HG03439 (cell line): ENCODE results near the gene FBL.
A peak's percentile ranks its signal among the peaks of the same experiment; 100 is the strongest.

Experiments used
- ATAC-seq: cut with Tn5 transposase; IDR thresholded peaks from one replicate; pipeline ENCODE4 v1.9.1; 2021; ENCODE audit warnings: mild to moderate bottlenecking, moderate library complexity; ENCODE audit not compliant: unreplicated experiment

The FBL gene

DNA sequence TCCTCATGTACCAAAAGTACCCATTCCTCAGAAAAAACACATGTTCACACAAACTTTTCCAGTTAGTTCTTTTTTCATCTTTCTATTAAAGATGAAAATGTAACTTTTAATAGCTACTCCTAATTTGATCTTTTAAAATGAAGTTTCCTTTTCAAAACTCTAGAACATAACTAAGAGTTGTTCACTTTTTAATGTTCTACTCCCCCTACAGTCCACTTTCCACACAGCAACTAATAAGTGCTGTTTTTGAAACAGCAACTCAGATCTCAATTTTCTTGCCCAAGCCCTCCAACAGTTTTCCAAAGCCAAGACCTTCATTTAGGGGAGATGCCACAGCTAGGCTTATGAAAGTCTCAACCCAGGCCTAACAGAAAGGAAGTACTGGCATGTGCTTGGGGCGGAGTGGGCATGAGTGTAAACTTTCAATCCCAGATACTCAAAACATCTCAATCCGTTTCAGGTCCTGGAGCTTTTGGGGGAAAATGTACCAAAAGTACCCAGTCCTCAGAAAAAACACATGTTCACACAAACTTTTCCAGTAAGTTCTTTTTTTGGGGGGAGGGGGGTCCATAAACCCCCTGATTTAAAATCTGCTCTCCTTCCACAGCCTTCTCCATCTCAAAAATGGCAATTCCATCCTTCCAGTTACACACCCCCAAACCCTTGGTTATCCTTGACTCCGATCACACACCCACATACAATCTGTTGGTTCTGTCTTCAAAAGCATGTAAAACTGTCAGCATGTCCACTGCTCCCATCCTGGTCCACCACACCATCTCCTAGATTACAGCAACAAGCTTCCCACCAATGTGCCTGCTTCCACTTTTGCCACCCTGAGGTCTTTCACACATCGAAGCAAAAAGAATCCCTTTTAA is 2.0 kb downstream of the FBL start:
- no peak for ATAC-seq

DNA sequence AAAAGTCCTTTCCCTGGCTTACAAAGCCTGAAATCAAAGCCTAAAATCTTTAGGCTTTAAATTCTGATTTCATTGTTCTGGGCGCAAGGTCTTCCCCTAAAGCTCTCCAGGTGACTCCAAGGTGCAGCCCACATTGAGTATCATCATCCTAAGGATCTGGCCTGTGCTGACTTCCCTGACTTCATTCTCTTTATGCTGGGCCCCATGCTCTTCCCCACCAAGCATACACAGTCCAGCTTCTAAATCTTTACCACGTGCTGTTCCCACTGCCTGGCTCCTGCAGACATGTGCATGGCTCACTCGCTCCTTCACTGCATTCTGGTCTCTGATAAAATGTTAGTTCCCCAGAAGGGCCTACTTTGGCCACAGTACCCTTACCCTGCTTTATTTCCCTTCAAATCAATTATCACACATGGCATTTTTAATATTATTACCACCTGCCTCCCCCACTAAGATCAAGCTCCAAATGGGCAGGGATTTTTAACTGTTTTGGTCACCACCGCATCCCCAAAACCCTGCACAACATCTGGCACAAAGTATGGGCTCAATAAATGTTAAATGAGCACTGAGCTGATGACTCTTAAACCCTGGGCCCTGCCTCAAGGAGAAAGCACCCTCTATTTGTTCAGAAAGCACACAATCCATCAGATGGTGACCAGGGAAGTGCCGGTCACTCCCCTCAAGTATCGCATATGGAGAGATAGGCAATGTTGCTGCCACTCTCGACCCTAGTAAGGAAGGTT is 3.3 kb downstream of the FBL start:
- no peak for ATAC-seq

DNA sequence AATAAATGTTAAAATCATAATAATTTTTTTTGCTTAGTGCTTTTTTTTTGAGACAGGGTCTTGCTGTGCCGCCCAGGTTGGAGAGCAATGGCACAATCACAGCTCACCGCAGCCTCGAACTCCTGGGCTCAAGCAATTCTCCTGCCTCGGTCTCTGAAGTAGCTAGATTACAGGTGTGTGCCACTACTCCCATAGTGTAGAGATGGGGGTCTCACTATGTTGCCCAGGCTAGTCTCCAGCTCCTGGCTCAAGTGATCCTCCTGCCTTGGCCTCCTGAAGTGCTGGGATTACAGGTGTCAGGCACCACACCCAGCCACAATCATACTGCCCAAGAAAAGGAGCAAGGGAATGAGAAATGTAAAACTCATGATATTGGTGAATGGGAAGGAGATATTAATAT is 5.1 kb downstream of the FBL start:
- ATAC-seq = no peak

DNA sequence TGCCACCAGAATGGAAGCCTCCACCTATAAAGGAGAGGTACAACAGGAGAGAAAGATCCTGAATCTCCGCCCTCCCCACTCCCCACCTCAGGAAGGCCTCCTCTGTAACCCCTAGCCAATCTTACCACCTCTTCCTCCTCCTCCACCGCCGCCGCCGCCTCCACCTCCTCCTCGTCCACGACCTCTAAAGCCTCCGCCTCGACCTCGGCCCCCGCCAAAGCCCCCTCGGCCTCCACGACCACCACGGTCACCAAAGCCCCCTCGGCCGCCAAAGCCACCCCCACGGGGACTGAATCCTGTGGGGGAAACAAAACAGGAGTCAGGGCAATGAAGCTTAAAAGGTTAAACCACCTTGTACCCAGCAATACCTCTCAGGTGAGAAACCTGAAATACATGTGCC is 5.7 kb downstream of the FBL start:
- ATAC-seq = no peak

DNA sequence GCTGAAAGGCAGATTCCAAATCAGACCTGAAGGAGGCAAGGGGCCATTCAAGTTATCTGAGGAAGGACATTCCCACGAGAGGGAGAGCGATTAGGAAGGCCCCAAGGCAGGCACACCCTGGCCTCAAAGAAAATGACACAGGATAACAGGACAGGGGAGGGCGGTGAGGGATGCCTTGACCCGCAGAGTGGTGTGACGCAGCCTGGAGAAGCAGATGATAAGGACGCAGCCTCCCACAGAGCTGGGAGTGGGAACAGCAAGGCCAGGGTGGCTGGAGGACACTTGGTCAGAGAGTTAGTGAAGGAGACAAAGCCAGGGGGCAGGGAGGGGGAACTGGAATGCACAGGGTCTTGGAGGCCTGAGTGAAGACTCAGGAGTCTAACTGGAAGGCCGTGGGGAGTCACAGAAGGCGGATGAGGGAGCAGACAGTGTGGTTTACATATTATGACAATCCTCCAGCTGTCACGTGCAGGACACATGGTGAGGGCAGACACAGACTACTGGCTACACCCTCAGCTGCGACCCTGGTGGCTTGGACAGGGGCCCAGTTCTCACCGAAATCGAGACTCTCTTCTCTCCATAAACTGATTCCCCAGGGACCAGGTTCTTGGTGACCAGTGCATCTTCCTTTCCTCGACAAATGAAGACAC is 6.4 kb downstream of the FBL start:
- no peak for ATAC-seq

DNA sequence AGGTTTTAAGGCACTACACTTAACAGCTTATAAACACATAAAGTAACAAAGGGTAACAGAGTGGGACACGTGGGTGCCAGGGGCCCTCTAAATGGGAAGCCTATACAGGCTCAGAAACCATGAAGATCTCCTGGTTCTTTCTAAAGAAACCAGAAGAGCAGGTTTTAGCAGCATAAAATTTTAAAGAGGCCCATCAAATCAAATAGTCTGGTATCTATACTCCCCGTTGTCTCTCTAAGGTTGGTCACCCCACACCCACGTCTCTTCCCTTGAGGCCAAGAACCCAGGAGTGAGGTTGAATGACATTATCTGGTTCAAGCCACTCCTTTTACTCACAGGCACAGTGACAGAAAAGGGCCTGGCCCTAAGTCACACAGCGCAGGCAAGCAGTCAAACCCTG is 7.6 kb downstream of the FBL start:
- no peak for ATAC-seq

DNA sequence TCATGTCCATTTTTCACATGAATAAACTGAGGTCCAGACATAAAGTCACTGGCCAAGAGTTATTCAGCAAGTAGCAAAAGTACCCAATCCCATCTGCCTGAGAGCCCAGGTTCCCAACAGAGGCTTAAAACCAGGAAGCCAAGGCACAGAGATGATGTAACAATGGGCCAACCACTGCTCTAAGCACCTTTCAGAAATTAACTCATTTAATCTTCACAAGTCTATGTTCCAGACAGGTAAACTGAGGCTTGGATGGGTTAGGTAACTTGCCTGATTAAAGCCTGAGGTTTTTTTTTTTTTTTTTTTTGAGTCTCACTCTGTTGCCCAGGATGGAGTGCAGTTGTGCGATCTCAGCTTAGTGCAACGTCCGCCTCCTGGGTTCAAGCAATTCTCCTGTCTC is 8.2 kb downstream of the FBL start:
- no peak for ATAC-seq

DNA sequence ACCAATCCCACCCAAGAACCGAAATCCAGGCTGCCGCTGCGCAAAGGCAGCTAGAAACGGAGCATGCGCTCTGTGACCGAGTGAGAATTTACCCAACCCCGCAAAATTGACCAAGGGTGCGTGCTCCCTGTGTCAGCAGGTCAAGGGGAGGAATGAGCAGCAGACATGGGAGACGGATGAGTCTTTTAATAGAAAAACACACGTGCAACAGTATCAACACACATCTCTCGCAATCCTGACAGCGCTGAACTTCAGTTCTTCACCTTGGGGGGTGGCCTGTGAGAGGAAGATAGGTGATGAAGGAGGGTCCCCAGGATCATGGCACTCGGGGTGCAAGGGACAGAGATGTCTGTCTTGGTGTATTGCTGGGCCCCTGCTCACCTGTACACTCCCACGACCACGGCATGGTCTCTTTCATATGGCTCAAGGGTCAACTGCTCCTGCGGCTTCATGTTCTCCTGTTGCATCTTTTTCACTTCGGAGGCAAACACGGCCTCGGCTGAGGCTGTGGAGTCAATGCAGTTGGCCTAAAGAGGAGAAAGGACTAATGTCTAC is 11.8 kb downstream of the FBL start:
- no peak for ATAC-seq

DNA sequence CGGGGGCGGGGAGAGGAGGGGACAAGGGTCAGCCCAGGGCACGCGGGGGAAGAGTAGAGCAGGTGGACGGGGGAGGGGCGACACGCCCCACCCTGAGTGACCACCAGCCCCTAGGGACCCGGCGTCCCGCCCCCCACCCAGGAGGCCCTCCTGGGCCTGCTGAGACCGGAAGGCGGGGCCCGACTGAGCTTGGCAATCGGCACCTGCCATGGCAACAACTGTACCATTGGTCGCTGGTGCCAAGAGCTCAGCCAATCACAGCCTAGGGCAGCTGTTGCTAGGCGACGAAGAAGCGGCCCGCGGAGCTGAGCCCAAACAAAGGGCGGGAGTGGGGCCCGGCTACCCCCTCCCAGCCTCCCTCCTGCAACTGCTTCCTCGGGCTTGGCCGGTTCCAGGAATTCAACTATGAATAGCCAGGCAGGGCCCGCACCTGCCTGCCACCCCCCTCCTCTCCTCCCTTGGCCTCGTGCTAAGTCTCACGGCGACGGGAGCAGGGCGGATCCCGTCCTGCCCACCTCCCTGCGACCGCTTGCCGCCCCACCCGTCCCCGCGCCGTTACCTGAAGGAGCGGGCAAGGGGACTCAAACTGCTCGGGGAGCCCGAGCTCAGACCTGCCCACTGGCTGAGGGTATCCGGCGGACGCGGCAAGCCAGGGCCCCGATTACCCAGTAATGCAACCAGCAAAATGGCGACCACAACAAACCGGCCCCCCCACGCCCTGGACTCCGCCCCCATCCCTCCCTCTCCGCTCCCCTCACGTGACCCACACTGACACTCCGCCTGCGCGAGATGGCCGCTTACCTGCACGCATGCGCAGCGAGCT is 12.5 kb downstream of the FBL start, which contains the start of gene DYRK1B:
DYRK1B (minus strand) TSS at position 699 of the 823 bp plus-strand sequence. CDS start 2,295 bp downstream, outside the sequence.
- peak; percentile 84 for ATAC-seq

DNA sequence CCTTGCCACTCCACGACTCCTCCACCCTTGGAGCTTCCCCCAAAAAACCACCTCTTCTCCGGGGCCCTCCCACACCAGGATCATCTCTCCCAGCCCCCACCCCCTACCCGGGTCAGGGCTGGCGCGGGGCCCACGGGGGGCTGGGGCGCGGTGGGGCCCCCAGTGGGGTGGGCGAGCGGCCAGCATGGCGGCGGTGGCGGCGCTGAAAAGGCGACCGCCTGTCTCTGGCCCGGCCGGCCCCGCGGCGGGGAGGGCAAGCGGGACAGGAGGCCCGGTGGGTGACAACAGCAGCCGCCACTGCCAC is 13.1 kb downstream of the FBL start:
- peak; percentile 3 for ATAC-seq

DNA sequence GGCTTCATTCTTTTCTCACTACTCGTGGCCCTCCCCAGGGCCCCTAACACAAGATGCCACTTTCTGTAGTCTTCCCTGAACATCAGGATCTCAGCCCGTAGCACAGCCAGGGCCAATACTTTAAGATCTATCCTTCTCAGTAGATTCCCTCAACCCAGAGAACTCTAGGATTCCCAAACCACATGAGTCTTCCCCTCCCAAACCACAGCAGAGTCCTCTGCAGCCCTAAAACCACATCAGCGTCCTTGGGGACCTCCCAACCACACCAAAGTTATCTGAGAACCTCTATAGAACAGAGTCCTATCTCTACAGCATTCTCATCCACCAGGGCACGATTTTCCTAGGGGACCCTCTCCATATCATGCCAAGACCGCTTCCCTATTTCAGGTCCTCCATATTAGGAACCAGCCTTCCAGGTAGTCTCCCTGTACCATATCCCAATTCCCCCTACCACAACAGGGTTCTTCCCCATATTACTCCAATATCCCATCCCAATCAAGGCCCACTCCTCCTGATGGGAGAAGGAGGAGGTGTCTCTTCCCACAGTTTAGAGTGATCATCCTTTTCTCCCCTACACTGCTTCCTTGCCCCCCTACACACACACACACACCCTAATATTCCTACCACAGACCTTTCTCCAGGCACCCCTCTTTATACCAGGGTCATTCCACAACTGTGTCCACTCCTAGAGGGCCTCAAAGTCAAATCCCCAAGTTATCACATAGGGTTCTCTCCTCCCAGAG is 13.7 kb downstream of the FBL start:
- no peak for ATAC-seq

DNA sequence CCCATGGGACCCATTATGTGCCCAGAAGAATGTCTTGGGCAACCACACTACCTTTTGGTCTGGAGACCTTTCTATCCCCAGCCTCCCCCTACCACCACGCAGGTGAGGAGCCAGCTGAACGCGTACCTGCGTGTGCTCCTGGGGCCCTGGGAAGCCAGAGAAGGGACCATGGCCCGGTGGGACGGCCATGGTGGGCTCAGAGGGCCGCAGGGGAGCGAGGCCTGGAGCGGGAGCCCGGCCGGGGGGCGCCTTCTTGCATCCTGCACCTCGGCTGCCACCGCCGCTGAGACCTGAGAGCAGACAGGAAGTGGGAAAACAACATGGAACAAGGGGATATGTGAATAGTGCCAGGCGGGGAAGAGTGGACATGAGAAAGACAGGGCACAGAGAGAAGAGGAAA is 14.5 kb downstream of the FBL start:
- no peak for ATAC-seq

DNA sequence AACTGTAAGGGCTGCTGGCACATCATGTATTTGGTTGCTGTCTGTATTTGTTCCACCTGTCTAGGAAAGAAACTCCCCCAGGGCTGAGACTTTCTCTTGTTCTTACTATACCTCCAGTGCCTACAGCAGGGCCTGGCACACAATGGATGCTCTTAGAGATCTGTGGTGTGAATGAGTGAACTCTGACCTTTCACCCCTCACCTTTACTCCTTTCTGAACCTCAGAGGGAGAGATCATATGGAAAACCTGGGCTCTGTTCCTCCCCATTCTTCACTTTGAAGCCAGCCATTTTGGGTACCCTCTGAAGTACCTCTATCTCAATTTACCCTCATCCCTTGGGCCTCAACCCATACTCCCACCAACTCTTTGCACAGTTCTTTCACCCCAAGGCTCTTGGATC is 15.3 kb downstream of the FBL start:
- no peak for ATAC-seq

DNA sequence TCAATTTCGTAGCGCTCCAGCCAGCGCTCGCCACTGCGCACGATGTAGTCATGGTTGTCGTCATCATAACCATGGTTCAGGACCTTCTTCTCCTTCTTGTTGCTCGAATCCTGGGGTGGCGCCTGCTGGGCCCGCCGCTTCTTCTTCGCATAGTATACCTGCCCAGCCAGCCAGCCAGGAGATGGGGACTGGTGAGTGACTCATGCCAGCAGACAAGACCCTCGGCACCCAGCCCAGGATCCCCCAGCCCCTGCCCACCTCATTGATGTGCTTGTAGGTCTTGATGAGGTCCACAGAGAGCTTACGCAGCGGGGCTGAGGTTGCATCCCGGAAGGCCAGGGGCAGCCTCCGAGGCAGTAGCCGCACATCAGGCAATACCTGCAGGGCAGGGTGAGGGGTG is 15.8 kb downstream of the FBL start:
- no peak for ATAC-seq

DNA sequence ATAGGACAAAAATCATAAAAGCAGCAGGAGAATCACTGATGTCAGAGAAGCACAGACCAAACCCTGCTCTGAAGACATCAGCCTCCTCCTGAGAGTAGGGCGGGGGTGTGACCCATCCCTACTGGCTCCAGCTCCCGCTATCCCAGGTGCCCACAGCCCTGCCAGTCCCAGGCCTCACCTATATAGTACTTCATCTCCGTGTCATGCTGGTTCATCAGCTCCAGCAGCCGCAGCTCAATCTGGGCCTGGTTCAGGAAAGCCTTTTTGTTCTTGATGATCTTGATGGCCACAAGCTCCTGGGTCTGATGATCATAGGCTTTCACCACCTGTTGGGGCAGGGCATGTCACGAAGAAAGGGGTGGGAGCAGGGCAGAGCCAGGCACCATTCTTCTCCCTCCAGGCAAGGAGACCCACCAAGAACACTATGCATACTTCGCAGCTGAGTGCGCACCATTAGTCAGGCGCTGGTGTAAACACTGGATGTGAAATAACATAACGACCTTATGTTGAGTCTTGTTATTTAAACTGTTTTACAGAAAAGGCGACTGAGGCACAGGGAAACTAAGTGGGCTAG is 16.4 kb downstream of the FBL start:
- ATAC-seq = no peak

DNA sequence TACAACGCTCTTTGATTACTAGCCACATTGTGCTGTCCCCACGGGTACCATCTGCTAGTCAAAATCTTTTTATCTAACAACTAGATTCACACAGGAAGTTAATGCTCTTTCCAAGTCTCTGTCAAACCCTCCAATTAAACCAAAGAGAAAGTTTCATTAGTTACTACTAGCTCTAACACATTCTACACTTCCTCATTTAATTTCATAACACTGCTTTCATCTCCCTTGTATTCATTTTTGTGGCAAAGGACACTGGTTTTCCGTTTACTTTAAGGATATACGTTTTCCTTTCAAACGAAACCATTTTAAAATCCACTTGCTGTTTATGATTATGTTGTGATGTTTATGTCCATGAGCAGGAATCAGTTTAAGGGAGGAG is 17.5 kb downstream of the FBL start:
- ATAC-seq = no peak

DNA sequence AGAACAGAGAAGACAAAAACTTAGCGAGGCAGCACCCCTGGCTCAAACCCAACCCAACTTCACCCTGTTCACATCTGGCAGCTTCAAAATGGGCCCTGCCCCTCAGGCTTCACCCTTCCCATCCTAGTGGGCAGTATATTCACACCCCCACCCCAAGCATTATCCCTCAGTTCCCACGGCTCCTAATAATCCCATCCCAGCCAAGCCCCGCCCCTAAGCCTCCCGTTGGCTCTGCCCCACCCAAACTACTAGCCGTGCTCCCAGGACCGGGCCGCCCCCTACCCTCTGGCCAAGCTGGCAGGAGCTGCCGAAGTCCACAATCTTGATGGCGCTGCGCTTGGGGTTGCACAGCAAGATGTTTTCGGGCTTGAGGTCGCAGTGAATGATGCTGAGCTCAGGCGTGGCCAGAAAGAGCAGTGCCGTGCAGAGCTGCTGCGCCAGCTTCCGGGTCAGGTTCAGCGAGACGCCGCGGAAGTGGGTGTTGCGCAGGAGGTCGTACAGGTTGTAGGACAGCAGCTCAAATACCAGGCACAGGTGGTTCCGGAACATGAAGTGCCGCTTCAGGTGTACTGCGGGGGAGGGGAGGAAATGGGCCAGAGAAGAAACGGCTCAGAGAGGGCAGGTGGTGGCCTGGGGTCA is 18.0 kb downstream of the FBL start:
- no peak for ATAC-seq

DNA sequence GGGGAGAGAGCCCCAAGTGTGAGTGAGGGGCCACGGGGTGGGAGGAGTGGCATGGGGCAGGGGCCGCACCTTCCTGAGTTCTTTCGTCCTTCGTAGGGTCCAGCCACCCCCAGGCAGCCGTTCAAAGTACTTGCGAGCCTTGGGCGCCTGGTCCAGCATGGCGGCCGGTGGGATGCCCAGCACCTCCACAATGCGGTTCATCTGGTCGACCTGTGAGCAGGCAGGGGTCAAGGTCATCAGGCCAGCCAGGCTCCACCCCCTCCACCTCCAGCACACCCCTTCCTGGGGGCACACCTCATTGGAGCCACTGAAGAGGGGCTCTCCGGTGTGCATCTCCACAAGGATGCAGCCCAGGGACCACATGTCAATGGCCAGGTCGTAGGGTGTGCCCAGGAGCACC is 19.0 kb downstream of the FBL start:
- ATAC-seq = no peak

DNA sequence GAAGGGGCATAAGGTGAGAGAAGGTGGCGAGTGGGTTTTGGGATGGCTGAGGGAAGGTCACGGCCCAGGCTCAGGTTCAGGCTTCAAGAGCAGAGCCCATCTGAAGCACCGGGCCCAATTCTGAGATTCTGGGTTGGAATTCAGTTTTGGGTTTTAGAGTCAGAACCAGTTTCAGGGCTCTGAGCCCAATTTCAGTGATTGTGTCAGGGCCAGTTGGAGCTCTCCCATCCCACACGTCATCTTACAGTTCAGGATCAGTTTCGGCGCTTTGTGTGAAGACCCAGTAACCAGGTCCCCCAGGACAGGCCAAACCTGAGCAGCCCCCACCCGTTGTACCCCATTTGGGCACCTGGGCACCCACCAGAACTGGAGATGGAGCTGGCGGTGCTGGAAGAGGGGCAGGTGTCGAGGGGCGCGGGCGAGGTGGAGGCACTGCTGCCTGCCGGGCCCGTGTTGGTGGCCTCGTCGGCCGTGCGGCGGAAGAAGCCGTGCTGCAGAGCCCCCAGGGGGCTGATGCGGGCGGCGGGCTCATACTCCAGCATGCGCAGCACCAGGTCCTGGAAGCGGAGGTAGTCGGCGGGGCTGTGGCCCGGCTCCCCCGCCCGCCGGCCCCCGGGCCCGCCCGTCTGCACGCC is 19.8 kb downstream of the FBL start:
- no peak for ATAC-seq
